Activated CD8-positive, alpha-beta T cell treated with anti-CD3 and anti-CD28 coated beads for 36 hours (primary cell): Measurements from ENCODE around the gene INTS2. TPM values are rescaled to one million over a fixed set of nuclear protein-coding genes. Genes with fewer than 3 reads are reported as not detected.

ENCODE experiments used
- ATAC-seq: fragments of 200-7000 bp; cut with Tn5 transposase; one replicate; pipeline ENCODE4 v1.10.0; 2021; ENCODE audit warnings: mild to moderate bottlenecking, moderate library complexity
- CTCF ChIA-PET: fragments of 350-600 bp; sonication (Branson Sonifier 250); formaldehyde crosslinking; loops from one replicate; lab custom pipeline; 2021; ENCODE audit warnings: antibody characterized with exemption; lab: Charles Lee
- POLR2A ChIA-PET: fragments of 350-600 bp; sonication (Branson Sonifier 250); formaldehyde crosslinking; loops from one replicate; lab custom pipeline; 2021; ENCODE audit warnings: antibody characterized with exemption; lab: Charles Lee
- DNase-seq: peaks from one replicate; pipeline ENCODE4 v3.0.0-alpha.2; 2020
- H3K27ac Mint-ChIP-seq: one replicate; pipeline ENCODE4 v1.8.0; 2021; ENCODE audit warnings: mild to moderate bottlenecking, mixed read lengths
- H3K27me3 Mint-ChIP-seq: one replicate; pipeline ENCODE4 v1.8.0; 2021; ENCODE audit warnings: mixed read lengths
- H3K36me3 Mint-ChIP-seq: one replicate; pipeline ENCODE4 v1.8.0; 2021; ENCODE audit warnings: low read depth, mixed read lengths
- H3K4me1 Mint-ChIP-seq: one replicate; pipeline ENCODE4 v1.8.0; 2021; ENCODE audit warnings: low read depth, mixed read lengths
- H3K4me3 Mint-ChIP-seq: one replicate; pipeline ENCODE4 v1.8.0; 2021; ENCODE audit warnings: mild to moderate bottlenecking, moderate library complexity, mixed read lengths
- H3K9me3 Mint-ChIP-seq: one replicate; pipeline ENCODE4 v1.8.0; 2021; ENCODE audit warnings: mixed read lengths
- intact Hi-C: fragments of 100-400 bp; cut with micrococcal nuclease; formaldehyde crosslinking; loops from one replicate; pipeline ENCODE4 v1.10.0; 2022
- total RNA-seq, 2 experiments: library from RNA; stranded (reverse); gene quantifications; one replicate each; pipeline ENCODE4 v1.2.3, GENCODE V29; 2021
- TF ChIP-seq, protein P1 (sequence below): fragments of 200-600 bp; IDR thresholded peaks from one replicate; pipeline ENCODE4 v1.8.0; 2022; ENCODE audit warnings: antibody characterized with exemption, mild to moderate bottlenecking

The INTS2 gene
- total RNA-seq, 2 experiments from 2014 or later = 30.7 to 33.5 TPM

DNA sequence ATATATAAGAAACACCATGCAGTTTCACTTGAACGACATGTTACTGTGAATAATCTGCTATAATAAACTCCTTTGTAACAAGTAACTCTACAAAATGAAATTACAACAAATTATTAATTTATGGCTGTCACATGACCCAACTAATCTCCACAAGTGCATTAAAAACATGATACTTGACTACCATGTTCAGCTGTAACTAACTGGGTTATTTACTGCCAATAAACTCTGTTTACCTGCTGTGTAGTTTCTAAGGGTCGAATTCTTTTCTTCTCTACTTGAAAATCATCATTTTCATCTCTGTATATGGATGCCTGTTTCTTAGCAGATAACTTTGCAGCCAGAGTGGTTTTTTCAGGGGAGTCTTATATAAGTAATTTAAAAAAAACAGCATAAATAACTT, 78.9 kb downstream of the INTS2 start:
- no peaks in the 10 kb centered on the region for H3K4me1 Mint-ChIP-seq
- DNase-seq (no peak), ATAC-seq (no peak)
- peaks cover 39% of the 10 kb centered on the region for H3K36me3 Mint-ChIP-seq
- CTCF ChIA-PET = no interaction called here
- H3K4me3 Mint-ChIP-seq = no peak overlapping the region
- H3K27ac Mint-ChIP-seq = no peak overlapping the region
- TF ChIP-seq, protein P1, sequence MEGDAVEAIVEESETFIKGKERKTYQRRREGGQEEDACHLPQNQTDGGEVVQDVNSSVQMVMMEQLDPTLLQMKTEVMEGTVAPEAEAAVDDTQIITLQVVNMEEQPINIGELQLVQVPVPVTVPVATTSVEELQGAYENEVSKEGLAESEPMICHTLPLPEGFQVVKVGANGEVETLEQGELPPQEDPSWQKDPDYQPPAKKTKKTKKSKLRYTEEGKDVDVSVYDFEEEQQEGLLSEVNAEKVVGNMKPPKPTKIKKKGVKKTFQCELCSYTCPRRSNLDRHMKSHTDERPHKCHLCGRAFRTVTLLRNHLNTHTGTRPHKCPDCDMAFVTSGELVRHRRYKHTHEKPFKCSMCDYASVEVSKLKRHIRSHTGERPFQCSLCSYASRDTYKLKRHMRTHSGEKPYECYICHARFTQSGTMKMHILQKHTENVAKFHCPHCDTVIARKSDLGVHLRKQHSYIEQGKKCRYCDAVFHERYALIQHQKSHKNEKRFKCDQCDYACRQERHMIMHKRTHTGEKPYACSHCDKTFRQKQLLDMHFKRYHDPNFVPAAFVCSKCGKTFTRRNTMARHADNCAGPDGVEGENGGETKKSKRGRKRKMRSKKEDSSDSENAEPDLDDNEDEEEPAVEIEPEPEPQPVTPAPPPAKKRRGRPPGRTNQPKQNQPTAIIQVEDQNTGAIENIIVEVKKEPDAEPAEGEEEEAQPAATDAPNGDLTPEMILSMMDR = no peak
- intact Hi-C loops = no loop called here
- no peaks in the 10 kb centered on the region for H3K9me3 Mint-ChIP-seq
- H3K27me3 Mint-ChIP-seq = no peaks in the 10 kb centered on the region
- POLR2A ChIA-PET = no interaction called here

DNA sequence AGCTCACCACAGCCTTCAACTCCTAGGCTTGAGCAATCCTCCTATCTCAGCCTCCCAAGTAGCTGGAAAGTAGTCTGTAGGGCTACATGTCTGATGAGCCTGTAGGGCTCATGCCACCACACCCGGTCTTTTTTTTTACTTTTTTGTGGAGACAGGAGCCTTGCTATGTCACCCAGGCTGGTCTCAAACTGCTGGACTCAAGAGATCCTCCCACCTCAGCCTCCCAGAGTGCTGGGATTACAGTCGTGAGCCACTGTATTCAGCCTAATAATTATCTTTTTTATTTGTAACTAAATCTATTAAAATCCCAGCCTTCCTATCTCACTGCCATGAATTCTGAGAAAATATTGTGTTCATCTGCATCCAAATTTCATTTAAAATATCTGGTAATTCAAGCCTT, 79.5 kb downstream of the INTS2 start:
- DNase-seq (no peak), ATAC-seq (no peak)
- Mint-ChIP-seq H3K9me3 (no peaks in the 10 kb centered on the region), H3K27ac (no peak overlapping the region), H3K36me3 (peaks cover 37% of the 10 kb centered on the region), H3K4me1 (no peaks in the 10 kb centered on the region), H3K27me3 (no peaks in the 10 kb centered on the region), H3K4me3 (no peak overlapping the region)
- CTCF ChIA-PET = no interaction called here
- TF ChIP-seq, protein P1 = no peak
- POLR2A ChIA-PET = no interaction called here
- intact Hi-C loops = no loop called here

DNA sequence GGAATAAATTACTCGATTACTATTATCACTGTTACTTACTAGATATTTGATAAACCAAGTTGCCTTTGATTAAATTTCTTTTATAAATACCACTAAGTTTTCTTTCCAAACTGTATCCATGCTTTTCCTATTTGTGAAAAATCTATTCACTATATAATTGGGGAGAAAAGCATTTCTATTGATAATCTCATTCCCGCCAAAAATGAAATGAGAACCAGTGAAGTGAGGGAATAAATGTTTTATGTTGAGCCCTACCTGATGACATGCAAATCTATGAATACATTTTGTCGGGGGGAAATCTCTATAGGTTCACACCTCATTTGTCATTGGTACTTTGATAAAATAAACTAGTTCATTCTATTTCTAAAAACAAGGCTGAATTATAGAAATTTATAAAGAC, 80.1 kb downstream of the INTS2 start:
- Mint-ChIP-seq H3K4me3 (no peak overlapping the region), H3K27ac (no peak overlapping the region), H3K4me1 (no peaks in the 10 kb centered on the region), H3K27me3 (no peaks in the 10 kb centered on the region), H3K9me3 (no peaks in the 10 kb centered on the region), H3K36me3 (peaks cover 37% of the 10 kb centered on the region)
- intact Hi-C loops = no loop called here
- ATAC-seq = no peak
- TF ChIP-seq, protein P1 = no peak
- DNase-seq = no peak
- ChIA-PET POLR2A (no interaction called here), CTCF (no interaction called here)

DNA sequence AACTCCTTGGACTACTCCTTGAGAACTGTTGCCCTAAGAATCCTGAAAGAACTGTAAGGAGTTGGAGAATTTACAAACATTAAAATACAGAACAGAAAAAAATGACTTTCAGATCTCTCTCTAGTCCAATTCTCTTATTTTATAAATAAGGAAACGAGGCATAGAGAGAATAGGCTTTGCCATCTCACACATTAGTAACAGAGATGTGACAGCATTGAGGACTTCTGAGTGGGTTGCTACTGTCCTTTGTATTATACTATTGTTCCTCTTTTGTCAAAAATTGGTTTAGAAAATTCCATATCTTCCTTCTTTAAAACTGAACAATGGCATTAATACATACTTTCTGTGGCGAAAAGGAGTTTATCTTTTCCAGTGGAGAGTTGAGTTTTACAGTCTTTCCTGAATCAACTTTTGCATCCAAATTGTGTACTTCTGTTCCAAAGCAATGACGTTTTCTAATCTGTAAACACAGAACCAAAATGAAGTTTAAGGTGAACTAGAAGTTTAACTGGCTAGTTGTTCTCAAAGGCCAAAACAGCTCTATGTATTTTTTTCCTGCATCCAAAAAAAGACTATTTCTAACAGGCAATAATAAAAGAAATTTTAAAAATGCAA, 80.9 kb downstream of the INTS2 start:
- Mint-ChIP-seq H3K4me3 (no peak overlapping the region), H3K36me3 (peaks cover 33% of the 10 kb centered on the region), H3K27ac (no peak overlapping the region), H3K9me3 (no peaks in the 10 kb centered on the region), H3K4me1 (no peaks in the 10 kb centered on the region), H3K27me3 (no peaks in the 10 kb centered on the region)
- ATAC-seq (no peak), DNase-seq (no peak)
- intact Hi-C loops = no loop called here
- TF ChIP-seq, protein P1 = no peak
- ChIA-PET CTCF (no interaction called here), POLR2A (no interaction called here)

DNA sequence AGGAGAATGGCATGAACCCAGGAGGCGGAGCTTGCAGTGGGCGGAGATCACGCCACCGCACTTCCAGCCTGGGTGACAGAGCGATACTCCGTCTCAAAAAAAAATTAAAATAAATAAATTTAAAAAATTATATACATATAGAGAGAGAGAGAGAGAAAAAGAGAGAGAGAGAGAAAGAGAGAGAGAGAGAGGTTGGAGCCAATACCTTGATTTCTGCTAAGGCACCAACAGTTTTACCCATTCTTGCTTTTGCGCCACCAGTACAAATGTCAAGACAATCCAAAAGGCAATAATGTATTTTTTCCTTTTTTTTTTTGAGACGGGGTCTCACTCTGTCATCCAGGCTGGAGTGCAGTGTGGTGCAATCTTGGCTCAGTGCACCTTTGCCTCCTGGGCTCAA, 81.7 kb downstream of the INTS2 start:
- ChIA-PET POLR2A (no interaction called here), CTCF (interaction anchor here (0.8 to 1.4 kb wide), 2 partner anchors 9 to 211 kb away, joined by 3 to 4 read pairs; no protein-coding TSS in a partner anchor)
- H3K9me3 Mint-ChIP-seq = no peaks in the 10 kb centered on the region
- TF ChIP-seq, protein P1 = no peak
- peaks cover 31% of the 10 kb centered on the region for H3K36me3 Mint-ChIP-seq
- ATAC-seq (no peak), DNase-seq (no peak)
- no peaks in the 10 kb centered on the region for H3K27me3 Mint-ChIP-seq
- H3K27ac Mint-ChIP-seq = no peak overlapping the region
- H3K4me1 Mint-ChIP-seq = no peaks in the 10 kb centered on the region
- intact Hi-C loops = no loop called here
- no peak overlapping the region for H3K4me3 Mint-ChIP-seq
